DND-41 (cell line): ENCODE data around the gene RASAL2.

Source experiments
- ATAC-seq: fragments of 200-7000 bp; cut with Tn5 transposase; 3 replicates; pipeline ENCODE4 v1.9.1; 2021; ENCODE audit warnings: low read depth; ENCODE audit not compliant: insufficient read depth
- DNase-seq: peaks from one replicate; pipeline ENCODE4 v3.0.0-alpha.2; 2020
- H2AFZ ChIP-seq: 2 replicates; pipeline ENCODE4 v1.6.0; 2012; ENCODE audit warnings: low read depth, low read length
- H3K27ac ChIP-seq: 2 replicates; pipeline ENCODE4 v1.5.1; 2012; ENCODE audit warnings: low read length, inconsistent platforms
- H3K27me3 ChIP-seq: fragments of 200-600 bp; sonication (generic); 2 replicates; pipeline ENCODE4 v1.6.0; 2012; ENCODE audit warnings: low read length, mild to moderate bottlenecking, inconsistent platforms; ENCODE audit not compliant: insufficient read depth, poor library complexity
- H3K36me3 ChIP-seq: 2 replicates; pipeline ENCODE4 v1.5.1; 2012; ENCODE audit warnings: low read length, inconsistent platforms; ENCODE audit not compliant: insufficient read depth
- H3K4me1 ChIP-seq: 2 replicates; pipeline ENCODE4 v1.5.1; 2012; ENCODE audit warnings: mild to moderate bottlenecking, low read length; ENCODE audit not compliant: insufficient read depth
- H3K4me2 ChIP-seq: 2 replicates; pipeline ENCODE4 v1.6.0; 2012; ENCODE audit warnings: mild to moderate bottlenecking, moderate library complexity, low read length, inconsistent platforms; ENCODE audit not compliant: insufficient read depth
- H3K4me3 ChIP-seq, 2 experiments: fragments of 200-600 bp in 1 of 2; shearing (Covaris generic) in 1 of 2; 2 replicates each; pipeline ENCODE4 v1.5.1; 2012 to 2016; ENCODE audit warnings: inconsistent platforms in 2 of 2, low read length in 2 of 2, mild to moderate bottlenecking in 2 of 2, low read depth in 1 of 2, moderate library complexity in 1 of 2
- H3K79me2 ChIP-seq: 2 replicates; pipeline ENCODE4 v1.6.0; 2012; ENCODE audit warnings: low read length, inconsistent platforms; ENCODE audit not compliant: insufficient read depth
- H3K9ac ChIP-seq: 2 replicates; pipeline ENCODE4 v1.6.0; 2012; ENCODE audit warnings: low read depth, mild to moderate bottlenecking, inconsistent platforms, low read length, moderate library complexity
- H3K9me3 ChIP-seq: 2 replicates; pipeline ENCODE4 v1.5.1; 2012; ENCODE audit warnings: low read length, moderate library complexity, mild to moderate bottlenecking, inconsistent platforms; ENCODE audit not compliant: insufficient read depth, severe bottlenecking
- H4K20me1 ChIP-seq: 2 replicates; pipeline ENCODE4 v1.6.0; 2012; ENCODE audit warnings: low read length; ENCODE audit not compliant: insufficient read depth
- EZH2 ChIP-seq: IDR thresholded peaks from 3 replicates; pipeline ENCODE4 v1.6.1; 2012; ENCODE audit warnings: borderline replicate concordance, low read depth, mild to moderate bottlenecking, moderate library complexity, low read length, inconsistent platforms; ENCODE audit not compliant: severe bottlenecking
- TF ChIP-seq, protein P1 (sequence below): IDR thresholded peaks from 2 replicates; pipeline ENCODE4 v1.5.1; 2012; ENCODE audit warnings: borderline replicate concordance, low read length, moderate library complexity, mild to moderate bottlenecking; ENCODE audit not compliant: poor library complexity, severe bottlenecking; ENCODE audit errors: extremely low read depth

The RASAL2 gene

DNA sequence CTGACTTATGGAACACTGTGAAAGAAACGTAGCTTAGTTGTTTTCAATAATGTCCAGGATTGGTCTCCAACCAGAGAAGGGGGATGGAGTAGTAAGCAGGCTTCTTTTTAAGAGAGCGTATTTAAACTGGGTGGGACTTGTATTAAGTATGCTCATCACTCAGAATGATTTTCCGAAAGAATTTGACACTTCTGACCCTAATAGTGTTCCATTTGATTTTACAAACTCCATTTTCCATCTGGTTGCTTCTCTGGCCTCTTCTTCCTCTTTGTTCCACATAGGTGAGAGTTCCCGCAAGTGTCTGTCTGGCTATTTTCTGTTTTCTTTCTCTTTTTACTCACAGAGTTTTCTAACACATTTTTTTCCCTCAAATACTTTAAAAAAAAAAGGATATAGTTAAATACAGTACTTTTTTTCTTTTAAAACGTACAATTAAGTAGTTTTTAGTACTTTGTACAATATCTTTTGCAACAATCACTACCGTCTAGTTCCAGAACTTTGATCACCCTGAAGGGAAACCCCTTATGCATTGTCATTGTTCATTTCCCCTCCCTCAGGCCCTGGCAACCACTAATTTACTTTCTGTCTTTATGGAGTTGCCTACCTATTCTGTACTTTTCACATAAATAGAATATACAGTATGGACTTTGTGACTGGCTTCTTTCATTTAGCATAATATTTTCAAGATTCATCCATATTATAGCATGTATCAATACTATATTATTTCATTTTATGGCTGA lies 67.0 kb downstream of the RASAL2 start:
- Histone ChIP-seq H3K4me3 (no peak overlapping the region), H4K20me1 (no peaks in the 10 kb centered on the region), H2AFZ (no peak overlapping the region), H3K4me2 (no peak overlapping the region), H3K79me2 (no peaks in the 10 kb centered on the region), H3K36me3 (no peaks in the 10 kb centered on the region), H3K9me3 (no peaks in the 10 kb centered on the region), H3K27ac (no peak overlapping the region), H3K4me1 (no peaks in the 10 kb centered on the region), H3K27me3 (peaks cover 3% of the 10 kb centered on the region), H3K9ac (no peak overlapping the region)
- ATAC-seq (no peak), DNase-seq (no peak)
- no peak for TF ChIP-seq EZH2
- TF ChIP-seq, protein P1, sequence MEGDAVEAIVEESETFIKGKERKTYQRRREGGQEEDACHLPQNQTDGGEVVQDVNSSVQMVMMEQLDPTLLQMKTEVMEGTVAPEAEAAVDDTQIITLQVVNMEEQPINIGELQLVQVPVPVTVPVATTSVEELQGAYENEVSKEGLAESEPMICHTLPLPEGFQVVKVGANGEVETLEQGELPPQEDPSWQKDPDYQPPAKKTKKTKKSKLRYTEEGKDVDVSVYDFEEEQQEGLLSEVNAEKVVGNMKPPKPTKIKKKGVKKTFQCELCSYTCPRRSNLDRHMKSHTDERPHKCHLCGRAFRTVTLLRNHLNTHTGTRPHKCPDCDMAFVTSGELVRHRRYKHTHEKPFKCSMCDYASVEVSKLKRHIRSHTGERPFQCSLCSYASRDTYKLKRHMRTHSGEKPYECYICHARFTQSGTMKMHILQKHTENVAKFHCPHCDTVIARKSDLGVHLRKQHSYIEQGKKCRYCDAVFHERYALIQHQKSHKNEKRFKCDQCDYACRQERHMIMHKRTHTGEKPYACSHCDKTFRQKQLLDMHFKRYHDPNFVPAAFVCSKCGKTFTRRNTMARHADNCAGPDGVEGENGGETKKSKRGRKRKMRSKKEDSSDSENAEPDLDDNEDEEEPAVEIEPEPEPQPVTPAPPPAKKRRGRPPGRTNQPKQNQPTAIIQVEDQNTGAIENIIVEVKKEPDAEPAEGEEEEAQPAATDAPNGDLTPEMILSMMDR, result no peak

DNA sequence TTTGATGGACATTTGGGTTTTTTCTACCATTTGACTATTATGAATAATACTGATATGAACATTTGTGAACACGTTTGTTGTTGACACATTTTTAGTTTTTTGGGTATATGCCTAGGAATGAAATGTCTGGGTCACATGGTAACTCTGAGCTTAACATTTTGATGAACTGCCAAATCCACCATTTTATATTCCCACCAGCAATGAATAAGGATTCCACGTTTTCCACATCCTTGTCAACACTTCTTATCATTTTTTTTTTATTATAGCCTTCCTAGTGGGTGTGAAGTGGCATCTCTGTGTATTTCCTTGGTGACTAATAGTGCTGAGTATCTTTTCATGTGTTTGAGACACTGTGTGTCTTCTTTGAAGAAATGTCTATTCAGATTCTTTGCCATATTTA lies 67.6 kb downstream of the RASAL2 start:
- H2AFZ ChIP-seq, result no peak overlapping the region
- no peak overlapping the region for H3K9ac ChIP-seq
- TF ChIP-seq, protein P1, result no peak
- no peak for TF ChIP-seq EZH2
- no peaks in the 10 kb centered on the region for H3K4me1 ChIP-seq
- no peak overlapping the region for H3K27ac ChIP-seq
- H3K79me2 ChIP-seq, result no peaks in the 10 kb centered on the region
- H3K4me2 ChIP-seq, result no peak overlapping the region
- no peaks in the 10 kb centered on the region for H3K36me3 ChIP-seq
- no peaks in the 10 kb centered on the region for H4K20me1 ChIP-seq
- DNase-seq, result no peak
- H3K4me3 ChIP-seq, result no peak overlapping the region
- no peak for ATAC-seq
- peaks cover 3% of the 10 kb centered on the region for H3K27me3 ChIP-seq
- no peaks in the 10 kb centered on the region for H3K9me3 ChIP-seq

DNA sequence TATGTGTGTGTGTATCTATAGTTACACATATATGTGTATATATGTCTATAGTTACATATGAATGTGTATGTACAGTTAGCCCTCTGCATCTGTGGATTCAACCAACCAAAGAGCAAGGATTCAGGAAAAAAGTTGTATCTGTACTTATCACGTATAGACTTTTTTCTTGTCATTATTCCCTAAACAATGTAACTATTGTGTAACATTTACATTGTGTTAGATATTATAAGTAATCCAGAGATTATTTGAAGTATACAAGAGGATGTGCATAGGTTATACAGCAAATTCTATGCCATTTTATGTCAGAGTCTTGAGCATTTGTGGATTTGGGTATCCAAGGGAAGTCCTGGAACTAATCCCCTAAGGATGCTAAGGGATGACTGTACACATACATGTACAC lies 71.3 kb downstream of the RASAL2 start:
- H3K27me3 ChIP-seq, result no peaks in the 10 kb centered on the region
- H3K36me3 ChIP-seq, result no peaks in the 10 kb centered on the region
- H3K4me3 ChIP-seq, result no peak overlapping the region
- no peak overlapping the region for H3K9ac ChIP-seq
- DNase-seq, result no peak
- no peaks in the 10 kb centered on the region for H4K20me1 ChIP-seq
- no peaks in the 10 kb centered on the region for H3K79me2 ChIP-seq
- no peak for TF ChIP-seq EZH2
- TF ChIP-seq, protein P1, result no peak
- H3K4me1 ChIP-seq, result no peaks in the 10 kb centered on the region
- no peak for ATAC-seq
- H3K27ac ChIP-seq, result no peak overlapping the region
- H3K4me2 ChIP-seq, result no peak overlapping the region
- H2AFZ ChIP-seq, result no peak overlapping the region
- no peaks in the 10 kb centered on the region for H3K9me3 ChIP-seq
